ENCODE measurements around the gene ALKBH3. TPM values are rescaled to one million over a fixed set of nuclear protein-coding genes. Genes with fewer than 3 reads are reported as not detected.

ALKBH3 gene
- total and polyA plus RNA-seq, 2 of the 13 experiments (the other 11 are each of a cell fraction or from before 2014, with no cell fraction given) = 17.8 to 36.1 TPM

GRCh38 chr11:43868852-43869567 lies 11.6 kb upstream of the ALKBH3 start:
- POLR2A ChIA-PET = no interaction called here
- H4K20me1 ChIP-seq (ENCODE audit: insufficient read depth, low read length) = no peaks in the 10 kb centered on the region
- H3K4me3 ChIP-seq (replicated peaks in 1 of 3; ENCODE audit: insufficient read depth in 1 of 3, low read depth in 2 of 3, low read length in 3 of 3) = no peak overlapping the region
- H3K4me2 ChIP-seq (ENCODE audit: low read depth, low read length) = peak overlapping the region; percentile 13
- H2AFZ ChIP-seq (ENCODE audit: low read length) = no peak overlapping the region
- no peak overlapping the region for H3K9ac ChIP-seq (ENCODE audit: insufficient read depth, low read depth, low read length)
- no peak for FAIRE-seq
- H3K4me1 ChIP-seq (ENCODE audit: insufficient read depth, low read length) = no peaks in the 10 kb centered on the region
- peaks cover 0 to 4% of the 10 kb centered on the region in 2 experiments; a peak in 1 of 5 replicates for H3K27me3 ChIP-seq (ENCODE audit: control insufficient read depth in 1 of 2, insufficient read depth in 2 of 2, low read length in 2 of 2)
- no peaks in the 10 kb centered on the region for H3K79me2 ChIP-seq (ENCODE audit: insufficient read depth, low read length)
- H3K36me3 ChIP-seq (replicated peaks in 1 of 2; ENCODE audit: control insufficient read depth in 1 of 2, insufficient read depth in 2 of 2, low read length in 2 of 2) = no peaks in the 10 kb centered on the region
- in situ Hi-C loops (cut with HindIII; ENCODE audit: extremely low pct_ligation_motif_present, low pct_unique_long_range_greater_than_20kb) = no loop called here
- CTCF ChIA-PET (ENCODE audit: low intra/inter-chr PET ratio, low total read pairs) = no interaction called here
- H3K9me3 ChIP-seq (ENCODE audit: low read length) = no peaks in the 10 kb centered on the region
- intact Hi-C loops (cut with micrococcal nuclease; ENCODE audit: unreplicated experiment) = no loop called here
- ATAC-seq = peak; percentile 82
- WGBS (ENCODE audit: low lambda C conversion rate) = 2% methylated on average over 5 of the region's 5 CpGs
- H3K27ac ChIP-seq (ENCODE audit: extremely low read length, insufficient read depth, low read length) = no peak overlapping the region
- no TSS peak for BruUV-seq (replicated peaks)
- DNase-seq (ENCODE audit: low spot score) = peak; percentile 41
- no peak for TF ChIP-seq TCF7 (IDR thresholded peaks at IDR 0.05; ENCODE audit: low read depth)
- no peak for TF ChIP-seq ZSCAN31 (CRISPR knock-in tag; IDR thresholded peaks at IDR 0.05; ENCODE audit: low read depth)
- TF ChIP-seq ELF1 (CRISPR knock-in tag; IDR thresholded peaks at IDR 0.05) = no peak
- TF ChIP-seq CENPBD1 (CRISPR knock-in tag; IDR thresholded peaks at IDR 0.05; ENCODE audit: borderline replicate concordance, low read depth) = no peak
- no peak for TF ChIP-seq BRCA1 (CRISPR knock-in tag; IDR thresholded peaks at IDR 0.05)
- no peak for TF ChIP-seq ZNF33B (CRISPR knock-in tag; IDR thresholded peaks at IDR 0.05)
- no peak for TF ChIP-seq IRX3 (CRISPR knock-in tag; IDR thresholded peaks at IDR 0.05; ENCODE audit: borderline replicate concordance, low read depth)
- no peak for TF ChIP-seq ZNF318 (CRISPR knock-in tag; IDR thresholded peaks at IDR 0.05)
- no peak for TF ChIP-seq ZNF460 (CRISPR knock-in tag; IDR thresholded peaks at IDR 0.05; ENCODE audit: borderline replicate concordance)
- no peak for TF ChIP-seq ZNF790 (CRISPR knock-in tag; IDR thresholded peaks at IDR 0.05; ENCODE audit: borderline replicate concordance)
- no peak for TF ChIP-seq ZNF777 (CRISPR knock-in tag; IDR thresholded peaks at IDR 0.05)
- TF ChIP-seq ZNF567 (CRISPR knock-in tag; IDR thresholded peaks at IDR 0.05; ENCODE audit: borderline replicate concordance) = no peak
- TF ChIP-seq FOXO1 (CRISPR knock-in tag; IDR thresholded peaks at IDR 0.05) = no peak
- peak; percentile 95 for TF ChIP-seq CEBPB (IDR thresholded peaks at IDR 0.05; ENCODE audit: borderline replicate concordance, low read depth, low read length)
- no peak for TF ChIP-seq ZNF577 (CRISPR knock-in tag; IDR thresholded peaks at IDR 0.05; ENCODE audit: borderline replicate concordance, low read depth)
- no peak for TF ChIP-seq FOXA3 (CRISPR knock-in tag; IDR thresholded peaks at IDR 0.05)
- TF ChIP-seq ZNF292 (CRISPR knock-in tag; IDR thresholded peaks at IDR 0.05; ENCODE audit: borderline replicate concordance, low read depth) = no peak
